Measurements from ENCODE around the gene SLC9A8.
A peak's percentile ranks its signal among the peaks of the same experiment; 100 is the strongest.

Gene SLC9A8

DNA sequence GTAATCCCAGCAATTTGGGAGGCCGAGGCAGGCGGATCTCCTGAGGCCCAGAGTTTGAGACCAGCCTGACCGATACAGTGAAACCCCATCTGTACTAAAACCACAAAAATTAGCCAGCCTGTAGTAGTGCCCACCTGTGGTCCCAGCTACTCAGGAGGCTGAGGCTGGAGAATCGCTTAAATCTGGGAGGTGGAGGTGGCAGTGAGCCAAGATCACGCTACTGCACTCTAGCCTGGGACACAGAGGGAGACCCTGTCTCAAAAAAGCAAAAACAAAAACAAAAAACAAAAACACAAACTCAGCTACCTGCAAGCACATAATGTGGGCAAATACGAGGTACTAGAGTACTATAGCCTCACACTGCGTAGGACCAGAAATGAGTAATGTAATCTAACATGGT lies 106.4 kb downstream of the SLC9A8 start:
- DNase-seq (ENCODE audit: insufficient read length, low spot score) (no peak), FAIRE-seq (no peak)
- no peak for TF ChIP-seq POLR2A (IDR thresholded peaks at IDR 0.05; ENCODE audit: low read depth, low read length)

DNA sequence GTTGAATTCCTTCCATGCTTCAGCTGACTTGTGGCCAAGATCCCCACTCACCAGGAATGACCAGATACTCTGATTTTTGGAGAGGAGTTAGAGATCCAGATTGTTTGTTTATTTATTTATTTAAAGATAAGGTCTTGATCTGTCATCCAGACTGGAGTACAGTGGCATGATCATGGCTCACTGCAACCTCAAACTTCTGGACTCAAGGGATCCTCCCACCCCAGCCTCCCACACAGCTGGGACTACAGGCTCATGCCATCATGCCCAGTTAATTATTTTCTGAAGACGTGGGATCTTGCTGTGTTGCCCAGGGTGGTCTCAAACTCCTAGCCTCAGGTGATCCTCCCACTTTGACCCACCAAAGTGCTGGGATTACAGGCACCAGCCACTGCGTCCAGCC lies 106.8 kb downstream of the SLC9A8 start:
- no peak for DNase-seq (ENCODE audit: insufficient read length, low spot score)
- no peak for FAIRE-seq
- no peak for TF ChIP-seq POLR2A (IDR thresholded peaks at IDR 0.05; ENCODE audit: low read depth, low read length)

DNA sequence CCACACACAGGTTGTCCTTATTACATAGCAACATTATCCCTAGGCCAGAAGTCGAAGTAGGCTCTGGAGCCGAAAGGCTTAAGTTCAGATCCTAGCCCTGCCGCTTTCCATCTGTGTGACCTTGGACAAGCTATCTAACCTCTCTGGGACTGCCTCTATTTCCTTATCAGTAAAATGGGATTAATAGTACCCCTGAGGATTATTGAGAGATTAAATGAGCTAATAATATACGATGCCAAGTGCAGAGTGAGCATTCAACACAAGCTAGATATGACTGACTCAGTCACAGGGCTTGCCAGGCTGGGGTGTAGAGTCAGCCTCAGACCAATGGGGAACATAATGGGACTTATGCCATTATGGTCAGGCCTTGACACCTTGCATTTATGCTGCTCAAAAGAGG lies 111.6 kb downstream of the SLC9A8 start:
- FAIRE-seq (no peak), DNase-seq (ENCODE audit: insufficient read length, low spot score) (no peak)
- no peak for TF ChIP-seq POLR2A (IDR thresholded peaks at IDR 0.05; ENCODE audit: low read depth, low read length)

DNA sequence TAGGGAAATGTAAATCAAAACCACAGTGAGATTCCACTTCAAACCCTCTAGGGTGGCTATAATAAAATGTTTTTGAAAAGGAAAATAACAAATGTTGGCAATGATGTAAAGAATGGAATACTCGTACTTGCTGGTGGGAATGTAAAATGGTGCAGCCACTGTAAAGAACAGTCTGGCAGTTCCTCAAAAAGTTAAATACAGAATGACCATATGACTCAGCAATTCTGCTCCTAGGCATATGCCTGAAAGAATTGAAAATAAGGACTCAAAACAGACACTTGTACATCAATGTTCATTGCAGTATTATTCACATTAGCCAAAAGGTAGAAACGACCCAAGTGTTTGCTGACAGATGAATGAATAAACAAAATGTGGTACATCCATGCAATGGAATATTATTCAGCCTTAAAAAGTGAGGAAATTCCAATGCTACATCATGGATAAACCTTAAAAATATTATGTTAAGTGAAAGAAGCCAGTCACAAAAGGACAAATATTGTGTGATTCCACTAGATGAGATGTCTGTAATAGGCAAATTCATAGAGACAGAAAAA lies 113.3 kb downstream of the SLC9A8 start:
- DNase-seq (ENCODE audit: insufficient read length, low spot score) = no peak
- no peak for TF ChIP-seq POLR2A (IDR thresholded peaks at IDR 0.05; ENCODE audit: low read depth, low read length)
- FAIRE-seq = no peak

DNA sequence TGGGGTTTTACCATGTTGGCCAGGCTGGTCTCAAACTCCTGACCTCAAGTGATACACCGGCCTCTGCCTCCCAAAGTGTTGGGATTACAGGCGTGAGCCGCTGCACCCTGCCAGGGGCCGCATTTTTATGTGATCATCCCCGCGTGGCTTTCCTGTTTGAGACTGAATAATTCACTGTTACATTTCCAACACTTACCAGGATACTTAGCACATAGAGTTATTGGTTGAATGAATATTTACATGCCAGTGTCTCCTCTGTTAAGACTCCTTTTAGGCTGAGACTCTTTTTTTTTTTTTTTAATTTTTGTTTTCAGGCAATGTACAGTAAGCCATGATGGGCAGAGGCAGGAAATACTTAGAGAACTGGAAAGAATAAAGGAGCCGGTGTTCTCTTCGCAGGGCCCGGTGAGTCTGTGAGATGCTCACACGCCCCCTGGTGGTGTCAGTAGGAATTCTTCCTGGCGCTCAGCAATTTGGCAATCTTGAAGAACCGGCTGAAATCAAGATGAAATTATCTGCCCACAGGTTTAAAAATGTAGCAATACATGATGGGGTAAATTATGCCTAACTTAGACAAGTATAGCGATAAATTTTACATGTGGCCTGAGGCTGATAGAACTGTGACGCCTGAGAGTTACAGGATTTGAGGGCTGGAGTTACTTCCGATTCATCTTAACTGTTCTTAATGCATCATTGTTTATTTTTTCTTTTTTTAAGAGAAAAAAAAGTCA lies 115.9 kb downstream of the SLC9A8 start:
- DNase-seq (ENCODE audit: insufficient read length, low spot score) (peak; percentile 87), FAIRE-seq (peak; percentile 50)
- TF ChIP-seq POLR2A (IDR thresholded peaks at IDR 0.05; ENCODE audit: low read depth, low read length) = no peak

GRCh38 chr20:49929142-49929494 lies 116.5 kb downstream of the SLC9A8 start:
- TF ChIP-seq POLR2A (IDR thresholded peaks at IDR 0.05; ENCODE audit: low read depth, low read length) = no peak
- DNase-seq (ENCODE audit: insufficient read length, low spot score) = no peak
- no peak for FAIRE-seq

- TF ChIP-seq POLR2A (IDR thresholded peaks at IDR 0.05; ENCODE audit: low read depth, low read length) = no peak
- DNase-seq (ENCODE audit: insufficient read length, low spot score) (no peak), FAIRE-seq (no peak)
These were observed 123.1 kb downstream of the SLC9A8 start for GRCh38 chr20:49935746-49936152.

DNA sequence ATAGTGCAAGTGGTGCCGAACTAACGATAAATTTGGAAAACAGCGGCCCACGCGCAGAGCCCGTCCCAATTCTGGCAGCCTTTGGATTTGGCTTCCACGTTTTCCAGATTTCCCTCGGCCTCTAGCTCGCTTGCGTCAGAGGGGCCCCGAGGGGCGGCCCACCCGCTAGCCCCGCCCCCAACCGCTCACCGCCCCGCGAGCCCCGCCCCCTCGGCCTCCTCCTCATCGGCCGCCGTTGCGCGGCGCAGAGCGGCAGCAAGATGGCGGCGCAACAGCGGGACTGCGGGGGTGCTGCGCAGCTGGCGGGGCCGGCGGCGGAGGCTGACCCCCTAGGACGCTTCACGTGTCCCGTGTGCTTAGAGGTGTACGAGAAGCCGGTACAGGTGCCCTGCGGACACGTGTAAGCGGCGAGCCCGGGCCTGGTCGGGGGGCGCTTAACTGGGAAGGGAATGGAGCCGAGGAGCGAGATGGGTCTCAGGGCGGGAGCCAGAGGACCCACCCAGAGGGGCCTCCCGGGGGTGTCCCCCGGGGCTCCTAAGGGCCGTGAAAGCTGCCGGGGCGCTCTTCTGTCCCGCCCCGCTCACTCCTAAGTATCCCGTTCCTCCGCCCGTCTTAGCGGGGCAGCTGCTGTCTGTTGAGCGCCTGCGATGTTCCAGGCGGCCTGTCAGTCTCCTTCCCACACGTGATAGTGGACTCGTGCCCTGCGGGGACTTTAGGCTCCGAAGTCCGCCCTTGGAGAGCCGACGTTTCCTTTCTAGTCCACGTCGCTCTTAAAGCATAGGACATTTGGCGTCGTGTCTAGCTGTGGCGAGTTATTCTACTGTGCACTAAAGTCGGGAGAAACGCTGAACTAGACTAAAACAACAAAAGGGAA lies 123.8 kb downstream of the SLC9A8 start, which contains the start of gene RNF114:
TSS of gene RNF114 (plus strand) at position 245 of the 874 bp plus-strand sequence. CDS start at position 261, 16 bp downstream.
- FAIRE-seq = no peak
- peak; percentile 97 for TF ChIP-seq POLR2A (IDR thresholded peaks at IDR 0.05; ENCODE audit: low read depth, low read length)
- DNase-seq (ENCODE audit: insufficient read length, low spot score) = peak; percentile 89

DNA sequence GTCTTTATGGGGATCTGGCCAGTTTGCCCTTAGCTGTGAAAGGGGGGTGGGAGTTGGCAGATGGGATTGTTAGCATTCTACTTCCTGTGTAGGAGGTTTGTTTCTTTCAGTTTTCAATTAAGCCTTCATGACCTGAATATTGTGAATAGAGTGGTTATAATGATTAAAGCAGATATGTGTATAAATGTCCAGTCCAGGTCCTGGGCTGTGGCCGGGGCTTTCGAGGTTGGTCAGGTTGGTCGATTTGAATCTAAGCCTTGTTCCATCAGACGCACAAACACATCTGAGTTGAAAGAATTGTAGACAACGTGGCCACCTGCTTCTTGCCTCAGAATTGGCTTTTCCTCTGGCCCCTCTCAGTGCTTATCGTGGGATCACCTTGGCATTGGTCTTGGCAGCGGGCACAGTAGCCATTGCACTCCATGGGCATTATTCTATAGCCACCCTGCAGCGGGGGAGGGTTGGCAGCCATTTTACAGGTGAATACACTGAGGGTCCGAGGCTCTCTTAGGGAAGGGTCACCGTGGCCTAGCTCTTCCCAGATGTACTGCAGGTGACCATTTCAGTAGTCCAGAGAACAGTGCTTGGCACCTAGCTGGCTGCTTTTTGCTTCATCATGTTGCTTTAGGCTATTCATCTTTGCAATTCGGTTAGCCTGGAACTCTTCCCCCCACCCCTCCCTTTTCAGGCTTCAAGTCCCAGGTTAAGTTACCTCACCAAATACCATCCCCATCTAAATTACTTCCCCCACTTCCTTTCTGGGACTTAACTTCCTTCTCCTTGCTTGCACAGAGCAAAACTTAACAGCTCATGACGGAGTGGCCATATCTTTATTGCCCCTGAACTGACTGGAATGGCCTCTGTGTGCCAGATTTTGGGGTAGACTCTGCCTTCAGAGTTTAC lies 124.7 kb downstream of the SLC9A8 start:
- FAIRE-seq = no peak
- TF ChIP-seq POLR2A (IDR thresholded peaks at IDR 0.05; ENCODE audit: low read depth, low read length) = no peak
- DNase-seq (ENCODE audit: insufficient read length, low spot score) = no peak

DNA sequence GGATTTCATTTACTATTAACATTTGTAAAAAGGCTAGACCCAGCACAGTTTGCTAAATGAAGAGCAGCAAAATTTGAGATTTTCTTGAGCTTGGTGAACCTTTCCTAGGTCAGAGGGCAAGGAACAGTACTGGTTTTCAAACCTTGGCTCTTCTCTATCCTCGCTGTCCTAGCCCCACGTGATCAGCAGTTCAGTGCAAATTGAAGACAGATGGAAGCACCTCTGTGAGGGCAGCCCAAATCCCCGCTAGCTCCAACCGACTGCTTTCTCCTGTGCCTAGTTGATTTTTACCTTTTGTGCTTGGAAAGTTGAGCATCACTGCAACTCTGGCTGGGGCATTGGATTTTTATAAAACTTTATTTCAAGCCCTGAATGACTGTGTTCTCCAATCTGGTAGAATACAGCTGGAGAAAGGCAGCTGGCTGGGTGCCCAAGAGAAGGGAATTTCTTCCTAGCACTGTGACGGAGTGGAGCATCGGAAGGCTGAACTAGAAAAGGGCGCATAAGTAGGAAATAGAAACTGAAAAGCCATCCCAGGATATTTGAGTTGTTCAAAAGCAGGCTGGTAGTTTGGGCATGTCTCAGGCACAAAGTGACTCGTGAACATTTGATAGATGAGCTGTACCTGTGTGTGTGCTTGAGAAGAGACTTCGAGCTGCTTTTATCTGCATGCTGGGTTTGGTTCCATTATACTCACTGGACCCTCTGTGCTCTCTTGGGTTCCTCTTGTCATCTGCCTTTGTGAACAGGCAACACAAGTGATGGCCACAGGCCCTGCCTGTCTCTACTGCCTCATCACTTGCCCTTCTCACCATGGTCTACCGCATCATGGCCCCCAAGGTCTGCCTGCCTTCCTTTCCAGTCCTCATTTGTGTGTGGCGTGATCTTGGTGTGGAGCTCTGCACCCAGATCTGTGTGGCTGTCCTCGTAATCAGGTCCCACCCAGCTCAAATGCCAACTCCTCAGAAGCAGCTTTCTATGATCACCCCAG lies 125.8 kb downstream of the SLC9A8 start:
- DNase-seq (ENCODE audit: insufficient read length, low spot score) (no peak), FAIRE-seq (no peak)
- TF ChIP-seq POLR2A (IDR thresholded peaks at IDR 0.05; ENCODE audit: low read depth, low read length) = no peak

GRCh38 chr20:49941456-49941855 lies 128.8 kb downstream of the SLC9A8 start:
- no peak for DNase-seq (ENCODE audit: insufficient read length, low spot score)
- TF ChIP-seq POLR2A (IDR thresholded peaks at IDR 0.05; ENCODE audit: low read depth, low read length) = no peak
- no peak for FAIRE-seq

Data from H54 (cell line).